Subcutaneous adipose tissue (tissue), 4 donors: ENCODE measurements around the gene CDON. TPM values are rescaled to one million over a fixed set of nuclear protein-coding genes. Genes with fewer than 3 reads are reported as not detected.

Source experiments
- total RNA-seq, 4 donors: library from RNA; depleted of rRNA; stranded (reverse); fragments of >200 nt; gene quantifications; one replicate each; pipeline ENCODE4 v1.1.0, GENCODE V29; 2016
- TF ChIP-seq, protein P1 (sequence below): fragments of 450-650 bp; IDR thresholded peaks from one replicate; pipeline ENCODE4 v1.5.1; 2016; ENCODE audit warnings: low read depth, mild to moderate bottlenecking, control low read depth, antibody characterized with exemption, moderate library complexity

Gene CDON
- total RNA-seq, 4 donors from 2014 or later: 16.7 to 30.0 (median 20.3) TPM

DNA sequence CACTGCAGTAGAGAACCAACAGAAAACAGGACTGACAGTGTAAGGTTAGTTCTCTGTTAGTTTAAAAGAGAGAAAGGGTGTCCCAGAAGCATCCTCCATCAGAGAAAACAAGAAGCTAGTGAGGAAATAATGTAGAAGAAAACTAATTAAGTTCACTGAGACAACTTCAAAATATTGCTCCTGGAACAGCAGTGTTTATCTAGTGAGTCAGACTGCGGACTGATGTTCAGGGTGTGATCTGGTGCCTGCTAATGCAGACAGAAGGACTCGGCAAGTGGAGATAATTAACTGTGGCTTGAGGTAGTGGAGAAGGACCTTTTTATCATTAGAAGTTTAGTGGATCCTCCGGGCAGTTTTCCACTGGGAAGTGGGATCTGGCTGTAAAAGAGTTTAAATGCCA, 55.4 kb downstream of the CDON start:
- TF ChIP-seq, protein P1, sequence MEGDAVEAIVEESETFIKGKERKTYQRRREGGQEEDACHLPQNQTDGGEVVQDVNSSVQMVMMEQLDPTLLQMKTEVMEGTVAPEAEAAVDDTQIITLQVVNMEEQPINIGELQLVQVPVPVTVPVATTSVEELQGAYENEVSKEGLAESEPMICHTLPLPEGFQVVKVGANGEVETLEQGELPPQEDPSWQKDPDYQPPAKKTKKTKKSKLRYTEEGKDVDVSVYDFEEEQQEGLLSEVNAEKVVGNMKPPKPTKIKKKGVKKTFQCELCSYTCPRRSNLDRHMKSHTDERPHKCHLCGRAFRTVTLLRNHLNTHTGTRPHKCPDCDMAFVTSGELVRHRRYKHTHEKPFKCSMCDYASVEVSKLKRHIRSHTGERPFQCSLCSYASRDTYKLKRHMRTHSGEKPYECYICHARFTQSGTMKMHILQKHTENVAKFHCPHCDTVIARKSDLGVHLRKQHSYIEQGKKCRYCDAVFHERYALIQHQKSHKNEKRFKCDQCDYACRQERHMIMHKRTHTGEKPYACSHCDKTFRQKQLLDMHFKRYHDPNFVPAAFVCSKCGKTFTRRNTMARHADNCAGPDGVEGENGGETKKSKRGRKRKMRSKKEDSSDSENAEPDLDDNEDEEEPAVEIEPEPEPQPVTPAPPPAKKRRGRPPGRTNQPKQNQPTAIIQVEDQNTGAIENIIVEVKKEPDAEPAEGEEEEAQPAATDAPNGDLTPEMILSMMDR: no peak

DNA sequence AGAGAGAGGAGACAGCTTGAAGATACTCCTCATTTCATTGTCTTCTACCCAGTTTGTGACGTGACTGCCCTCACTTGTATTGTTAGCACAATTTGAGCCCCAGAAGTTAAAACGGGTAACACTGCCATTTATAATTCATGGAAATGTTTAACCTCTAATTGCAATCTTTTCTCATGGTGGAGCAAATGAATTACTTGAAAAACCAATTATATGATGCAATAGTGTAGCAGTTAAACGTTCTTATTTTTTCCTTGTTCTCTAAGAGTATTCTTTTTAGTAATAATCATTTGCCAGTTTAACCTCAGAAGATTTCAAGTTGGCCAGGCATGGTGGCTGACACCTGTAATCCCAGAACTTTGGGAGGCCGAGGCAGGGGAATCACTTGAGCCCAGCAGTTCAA, 56.6 kb downstream of the CDON start:
- TF ChIP-seq, protein P1: no peak

DNA sequence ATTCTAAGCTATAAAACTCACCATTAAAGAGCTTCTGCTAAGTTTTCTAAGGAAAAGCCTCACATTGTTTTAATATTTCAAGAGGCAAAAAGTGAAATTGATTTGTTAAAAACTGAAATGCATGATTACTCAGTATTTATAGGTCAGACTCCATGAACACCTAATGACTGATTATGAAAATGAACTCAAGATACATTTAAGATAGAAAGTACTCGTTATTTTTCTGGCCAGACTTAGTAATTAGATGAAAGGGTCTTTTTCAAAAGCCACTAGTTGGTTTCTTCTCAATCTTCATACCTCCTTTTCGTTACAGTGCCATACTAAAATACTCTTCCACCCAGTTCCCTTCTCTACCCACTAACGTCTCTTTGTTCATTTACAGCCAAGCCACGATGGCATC, 60.5 kb downstream of the CDON start:
- TF ChIP-seq, protein P1: no peak

DNA sequence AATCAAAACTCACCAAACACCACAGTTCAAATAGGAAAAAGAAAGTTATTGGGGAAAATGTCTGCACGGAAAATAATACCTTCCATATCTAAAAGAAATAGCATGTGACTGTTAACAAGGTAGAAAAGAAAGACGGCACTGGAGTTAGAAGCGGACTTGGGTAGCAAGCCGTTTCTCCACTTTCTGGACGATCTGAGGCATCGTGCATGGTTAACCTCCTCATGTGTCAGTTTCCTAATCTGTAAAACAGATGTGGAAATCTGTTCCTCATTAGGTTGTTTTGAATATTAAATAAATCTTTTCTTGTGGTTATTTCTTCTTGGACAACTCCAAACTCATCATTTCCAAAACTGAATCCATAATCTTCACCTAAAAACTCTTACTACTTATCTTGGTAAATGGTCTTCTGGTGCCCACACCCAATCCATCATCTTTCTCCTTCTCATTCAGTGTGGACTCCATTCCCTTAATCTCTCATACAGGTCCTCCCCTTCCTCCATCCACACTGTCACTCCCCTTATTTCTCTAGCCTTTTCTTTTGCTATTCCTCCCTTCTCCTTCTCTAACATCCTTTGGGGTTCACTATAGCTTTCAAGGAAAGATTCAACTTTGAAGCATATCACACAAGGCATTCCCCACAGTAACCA, 63.3 kb downstream of the CDON start:
- TF ChIP-seq, protein P1: no peak

DNA sequence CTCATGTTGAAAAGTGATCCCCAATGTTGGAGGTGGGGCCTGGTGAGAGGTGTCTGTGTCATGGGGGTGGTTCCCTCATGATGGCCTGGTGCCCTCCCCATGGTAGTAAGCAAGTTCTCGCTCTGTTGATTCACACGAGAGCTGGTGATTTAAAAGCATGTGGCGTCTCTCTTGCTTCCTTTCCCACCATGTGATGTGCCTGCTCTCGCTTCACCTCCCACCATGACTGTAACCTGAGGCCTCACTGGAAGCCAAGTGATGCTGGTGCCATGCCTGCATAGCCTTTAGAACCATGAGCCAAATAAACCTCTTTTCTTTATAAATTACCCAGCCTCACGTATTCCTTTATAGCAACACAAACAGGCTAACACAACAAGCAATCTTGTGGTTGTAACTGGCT, 64.4 kb downstream of the CDON start:
- TF ChIP-seq, protein P1: no peak

DNA sequence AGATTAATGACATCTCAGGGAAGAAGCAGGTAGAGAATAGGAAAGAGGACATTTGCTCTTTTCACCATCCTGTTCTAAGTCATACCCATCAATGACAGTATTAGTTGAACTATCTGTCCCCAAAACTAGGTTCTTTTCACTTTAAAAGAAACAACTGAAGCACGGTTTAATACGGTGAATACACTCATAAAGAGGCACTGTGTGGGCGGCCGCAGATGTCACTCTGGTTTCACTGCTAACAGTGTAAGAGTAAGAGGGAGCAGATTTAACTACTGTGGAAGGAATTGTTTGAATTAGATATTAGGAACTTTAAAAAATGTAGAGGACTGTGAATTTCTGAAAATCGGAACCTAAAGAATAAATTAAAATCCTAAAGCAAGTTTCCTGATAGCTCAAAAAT, 67.4 kb downstream of the CDON start:
- TF ChIP-seq, protein P1: no peak

DNA sequence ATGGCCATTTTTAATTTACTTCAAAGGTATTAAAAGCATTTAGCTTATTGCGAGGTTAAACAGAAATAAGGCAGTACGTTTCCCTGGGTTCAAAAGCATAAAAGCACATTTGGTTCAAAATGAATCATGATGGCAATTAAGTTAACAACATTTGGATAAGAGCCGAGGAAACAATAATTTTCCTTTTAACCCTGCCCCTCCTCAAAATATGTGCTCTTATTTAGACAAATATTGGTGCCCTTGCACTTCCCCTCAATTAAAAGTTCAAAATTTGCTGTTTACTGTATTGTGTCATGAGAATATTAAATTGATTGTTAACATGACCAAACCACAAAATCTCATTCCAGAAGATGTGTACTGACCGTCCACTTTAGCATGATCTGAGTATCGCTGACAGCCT, 68.2 kb downstream of the CDON start:
- TF ChIP-seq, protein P1: no peak
